WTC11 (cell line): Measurements from ENCODE around the gene SLC2A9.

Experiments used
- GABPB1 ChIP-seq: sonication (generic); formaldehyde crosslinking; IDR thresholded peaks from 2 replicates; pipeline ENCODE4 v1.8.1; 2023; ENCODE audit warnings: mild to moderate bottlenecking, missing genetic modification reagents
- JUN ChIP-seq: sonication (generic); formaldehyde crosslinking; IDR thresholded peaks from 2 replicates; pipeline ENCODE4 v1.8.0; 2023; ENCODE audit warnings: mild to moderate bottlenecking, missing genetic modification reagents
- SP1 ChIP-seq: sonication (generic); formaldehyde crosslinking; conservative IDR thresholded peaks from 2 replicates; pipeline ENCODE4 v1.8.1; 2022; ENCODE audit warnings: missing genetic modification reagents
- ZNF121 ChIP-seq: sonication (generic); formaldehyde crosslinking; IDR thresholded peaks from 2 replicates; pipeline ENCODE4 v1.8.0; 2023; ENCODE audit warnings: missing genetic modification reagents
- ZNF232 ChIP-seq: sonication (generic); formaldehyde crosslinking; IDR thresholded peaks from 2 replicates; pipeline ENCODE4 v1.8.0; 2022; ENCODE audit warnings: mild to moderate bottlenecking, missing genetic modification reagents
- TF ChIP-seq, protein P1 (sequence below): sonication (generic); formaldehyde crosslinking; IDR thresholded peaks from 2 replicates; pipeline ENCODE4 v1.8.1; 2023; ENCODE audit warnings: mild to moderate bottlenecking, moderate library complexity, missing genetic modification reagents
- TF ChIP-seq, protein P2 (sequence below): sonication (generic); formaldehyde crosslinking; IDR thresholded peaks from 2 replicates; pipeline ENCODE4 v1.8.1; 2022; ENCODE audit warnings: mild to moderate bottlenecking, missing genetic modification reagents, moderate library complexity, borderline replicate concordance
- TF ChIP-seq, protein P3 (sequence below): sonication (generic); formaldehyde crosslinking; IDR thresholded peaks from 2 replicates; pipeline ENCODE4 v1.8.0; 2023; ENCODE audit warnings: missing genetic modification reagents
- TF ChIP-seq, protein P4 (sequence below): sonication (generic); formaldehyde crosslinking; IDR thresholded peaks from 2 replicates; pipeline ENCODE4 v1.8.0; 2022; ENCODE audit warnings: missing genetic modification reagents
- TF ChIP-seq, protein P5 (sequence below): sonication (generic); formaldehyde crosslinking; IDR thresholded peaks from 2 replicates; pipeline ENCODE4 v1.8.1; 2023; ENCODE audit warnings: mild to moderate bottlenecking, missing genetic modification reagents, borderline replicate concordance
- TF ChIP-seq, protein P6 (sequence below): fragments of 200-600 bp; IDR thresholded peaks from 2 replicates; pipeline ENCODE4 v1.8.0; 2022; ENCODE audit warnings: antibody characterized with exemption
- TF ChIP-seq, protein P7 (sequence below): sonication (generic); formaldehyde crosslinking; IDR thresholded peaks from 2 replicates; pipeline ENCODE4 v1.8.0; 2022; ENCODE audit warnings: mild to moderate bottlenecking, missing genetic modification reagents

DNA sequence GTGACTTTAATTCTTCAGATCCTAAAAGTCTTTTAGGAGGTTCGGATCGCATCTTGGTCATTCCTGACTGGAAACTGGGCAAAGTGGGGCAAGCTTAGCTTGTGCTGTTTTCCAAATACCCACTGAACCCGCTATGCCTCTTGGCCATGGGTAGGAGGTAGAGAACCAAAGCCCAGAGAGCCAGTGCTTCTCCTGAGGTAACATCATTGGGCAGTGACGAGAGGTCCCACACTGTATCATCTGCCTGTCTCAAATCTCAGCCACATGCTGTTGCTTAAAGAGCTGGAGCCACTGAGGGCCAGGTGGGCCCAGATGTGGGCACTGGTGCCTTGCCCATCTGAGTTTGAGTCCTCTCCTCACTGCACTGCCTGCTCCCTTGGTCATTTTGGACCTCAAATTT lies 68.2 kb downstream of the SLC2A9 start:
- TF ChIP-seq, protein P1, sequence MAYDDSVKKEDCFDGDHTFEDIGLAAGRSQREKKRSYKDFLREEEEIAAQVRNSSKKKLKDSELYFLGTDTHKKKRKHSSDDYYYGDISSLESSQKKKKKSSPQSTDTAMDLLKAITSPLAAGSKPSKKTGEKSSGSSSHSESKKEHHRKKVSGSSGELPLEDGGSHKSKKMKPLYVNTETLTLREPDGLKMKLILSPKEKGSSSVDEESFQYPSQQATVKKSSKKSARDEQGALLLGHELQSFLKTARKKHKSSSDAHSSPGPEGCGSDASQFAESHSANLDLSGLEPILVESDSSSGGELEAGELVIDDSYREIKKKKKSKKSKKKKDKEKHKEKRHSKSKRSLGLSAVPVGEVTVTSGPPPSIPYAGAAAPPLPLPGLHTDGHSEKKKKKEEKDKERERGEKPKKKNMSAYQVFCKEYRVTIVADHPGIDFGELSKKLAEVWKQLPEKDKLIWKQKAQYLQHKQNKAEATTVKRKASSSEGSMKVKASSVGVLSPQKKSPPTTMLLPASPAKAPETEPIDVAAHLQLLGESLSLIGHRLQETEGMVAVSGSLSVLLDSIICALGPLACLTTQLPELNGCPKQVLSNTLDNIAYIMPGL (CRISPR knock-in tag) = no peak
- no peak for TF ChIP-seq GABPB1
- no peak for TF ChIP-seq JUN
- TF ChIP-seq ZNF121 (CRISPR knock-in tag) = no peak
- TF ChIP-seq, protein P2, sequence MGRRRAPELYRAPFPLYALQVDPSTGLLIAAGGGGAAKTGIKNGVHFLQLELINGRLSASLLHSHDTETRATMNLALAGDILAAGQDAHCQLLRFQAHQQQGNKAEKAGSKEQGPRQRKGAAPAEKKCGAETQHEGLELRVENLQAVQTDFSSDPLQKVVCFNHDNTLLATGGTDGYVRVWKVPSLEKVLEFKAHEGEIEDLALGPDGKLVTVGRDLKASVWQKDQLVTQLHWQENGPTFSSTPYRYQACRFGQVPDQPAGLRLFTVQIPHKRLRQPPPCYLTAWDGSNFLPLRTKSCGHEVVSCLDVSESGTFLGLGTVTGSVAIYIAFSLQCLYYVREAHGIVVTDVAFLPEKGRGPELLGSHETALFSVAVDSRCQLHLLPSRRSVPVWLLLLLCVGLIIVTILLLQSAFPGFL (CRISPR knock-in tag) = no peak
- TF ChIP-seq, protein P3, sequence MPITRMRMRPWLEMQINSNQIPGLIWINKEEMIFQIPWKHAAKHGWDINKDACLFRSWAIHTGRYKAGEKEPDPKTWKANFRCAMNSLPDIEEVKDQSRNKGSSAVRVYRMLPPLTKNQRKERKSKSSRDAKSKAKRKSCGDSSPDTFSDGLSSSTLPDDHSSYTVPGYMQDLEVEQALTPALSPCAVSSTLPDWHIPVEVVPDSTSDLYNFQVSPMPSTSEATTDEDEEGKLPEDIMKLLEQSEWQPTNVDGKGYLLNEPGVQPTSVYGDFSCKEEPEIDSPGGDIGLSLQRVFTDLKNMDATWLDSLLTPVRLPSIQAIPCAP = no peak
- no peak for TF ChIP-seq ZNF232
- TF ChIP-seq, protein P4, sequence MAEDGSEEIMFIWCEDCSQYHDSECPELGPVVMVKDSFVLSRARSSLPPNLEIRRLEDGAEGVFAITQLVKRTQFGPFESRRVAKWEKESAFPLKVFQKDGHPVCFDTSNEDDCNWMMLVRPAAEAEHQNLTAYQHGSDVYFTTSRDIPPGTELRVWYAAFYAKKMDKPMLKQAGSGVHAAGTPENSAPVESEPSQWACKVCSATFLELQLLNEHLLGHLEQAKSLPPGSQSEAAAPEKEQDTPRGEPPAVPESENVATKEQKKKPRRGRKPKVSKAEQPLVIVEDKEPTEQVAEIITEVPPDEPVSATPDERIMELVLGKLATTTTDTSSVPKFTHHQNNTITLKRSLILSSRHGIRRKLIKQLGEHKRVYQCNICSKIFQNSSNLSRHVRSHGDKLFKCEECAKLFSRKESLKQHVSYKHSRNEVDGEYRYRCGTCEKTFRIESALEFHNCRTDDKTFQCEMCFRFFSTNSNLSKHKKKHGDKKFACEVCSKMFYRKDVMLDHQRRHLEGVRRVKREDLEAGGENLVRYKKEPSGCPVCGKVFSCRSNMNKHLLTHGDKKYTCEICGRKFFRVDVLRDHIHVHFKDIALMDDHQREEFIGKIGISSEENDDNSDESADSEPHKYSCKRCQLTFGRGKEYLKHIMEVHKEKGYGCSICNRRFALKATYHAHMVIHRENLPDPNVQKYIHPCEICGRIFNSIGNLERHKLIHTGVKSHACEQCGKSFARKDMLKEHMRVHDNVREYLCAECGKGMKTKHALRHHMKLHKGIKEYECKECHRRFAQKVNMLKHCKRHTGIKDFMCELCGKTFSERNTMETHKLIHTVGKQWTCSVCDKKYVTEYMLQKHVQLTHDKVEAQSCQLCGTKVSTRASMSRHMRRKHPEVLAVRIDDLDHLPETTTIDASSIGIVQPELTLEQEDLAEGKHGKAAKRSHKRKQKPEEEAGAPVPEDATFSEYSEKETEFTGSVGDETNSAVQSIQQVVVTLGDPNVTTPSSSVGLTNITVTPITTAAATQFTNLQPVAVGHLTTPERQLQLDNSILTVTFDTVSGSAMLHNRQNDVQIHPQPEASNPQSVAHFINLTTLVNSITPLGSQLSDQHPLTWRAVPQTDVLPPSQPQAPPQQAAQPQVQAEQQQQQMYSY = no peak
- TF ChIP-seq, protein P5, sequence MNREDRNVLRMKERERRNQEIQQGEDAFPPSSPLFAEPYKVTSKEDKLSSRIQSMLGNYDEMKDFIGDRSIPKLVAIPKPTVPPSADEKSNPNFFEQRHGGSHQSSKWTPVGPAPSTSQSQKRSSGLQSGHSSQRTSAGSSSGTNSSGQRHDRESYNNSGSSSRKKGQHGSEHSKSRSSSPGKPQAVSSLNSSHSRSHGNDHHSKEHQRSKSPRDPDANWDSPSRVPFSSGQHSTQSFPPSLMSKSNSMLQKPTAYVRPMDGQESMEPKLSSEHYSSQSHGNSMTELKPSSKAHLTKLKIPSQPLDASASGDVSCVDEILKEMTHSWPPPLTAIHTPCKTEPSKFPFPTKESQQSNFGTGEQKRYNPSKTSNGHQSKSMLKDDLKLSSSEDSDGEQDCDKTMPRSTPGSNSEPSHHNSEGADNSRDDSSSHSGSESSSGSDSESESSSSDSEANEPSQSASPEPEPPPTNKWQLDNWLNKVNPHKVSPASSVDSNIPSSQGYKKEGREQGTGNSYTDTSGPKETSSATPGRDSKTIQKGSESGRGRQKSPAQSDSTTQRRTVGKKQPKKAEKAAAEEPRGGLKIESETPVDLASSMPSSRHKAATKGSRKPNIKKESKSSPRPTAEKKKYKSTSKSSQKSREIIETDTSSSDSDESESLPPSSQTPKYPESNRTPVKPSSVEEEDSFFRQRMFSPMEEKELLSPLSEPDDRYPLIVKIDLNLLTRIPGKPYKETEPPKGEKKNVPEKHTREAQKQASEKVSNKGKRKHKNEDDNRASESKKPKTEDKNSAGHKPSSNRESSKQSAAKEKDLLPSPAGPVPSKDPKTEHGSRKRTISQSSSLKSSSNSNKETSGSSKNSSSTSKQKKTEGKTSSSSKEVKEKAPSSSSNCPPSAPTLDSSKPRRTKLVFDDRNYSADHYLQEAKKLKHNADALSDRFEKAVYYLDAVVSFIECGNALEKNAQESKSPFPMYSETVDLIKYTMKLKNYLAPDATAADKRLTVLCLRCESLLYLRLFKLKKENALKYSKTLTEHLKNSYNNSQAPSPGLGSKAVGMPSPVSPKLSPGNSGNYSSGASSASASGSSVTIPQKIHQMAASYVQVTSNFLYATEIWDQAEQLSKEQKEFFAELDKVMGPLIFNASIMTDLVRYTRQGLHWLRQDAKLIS (CRISPR knock-in tag) = no peak
- TF ChIP-seq, protein P6, sequence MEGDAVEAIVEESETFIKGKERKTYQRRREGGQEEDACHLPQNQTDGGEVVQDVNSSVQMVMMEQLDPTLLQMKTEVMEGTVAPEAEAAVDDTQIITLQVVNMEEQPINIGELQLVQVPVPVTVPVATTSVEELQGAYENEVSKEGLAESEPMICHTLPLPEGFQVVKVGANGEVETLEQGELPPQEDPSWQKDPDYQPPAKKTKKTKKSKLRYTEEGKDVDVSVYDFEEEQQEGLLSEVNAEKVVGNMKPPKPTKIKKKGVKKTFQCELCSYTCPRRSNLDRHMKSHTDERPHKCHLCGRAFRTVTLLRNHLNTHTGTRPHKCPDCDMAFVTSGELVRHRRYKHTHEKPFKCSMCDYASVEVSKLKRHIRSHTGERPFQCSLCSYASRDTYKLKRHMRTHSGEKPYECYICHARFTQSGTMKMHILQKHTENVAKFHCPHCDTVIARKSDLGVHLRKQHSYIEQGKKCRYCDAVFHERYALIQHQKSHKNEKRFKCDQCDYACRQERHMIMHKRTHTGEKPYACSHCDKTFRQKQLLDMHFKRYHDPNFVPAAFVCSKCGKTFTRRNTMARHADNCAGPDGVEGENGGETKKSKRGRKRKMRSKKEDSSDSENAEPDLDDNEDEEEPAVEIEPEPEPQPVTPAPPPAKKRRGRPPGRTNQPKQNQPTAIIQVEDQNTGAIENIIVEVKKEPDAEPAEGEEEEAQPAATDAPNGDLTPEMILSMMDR = no peak
- TF ChIP-seq SP1 (CRISPR knock-in tag) = no peak
- TF ChIP-seq, protein P7, sequence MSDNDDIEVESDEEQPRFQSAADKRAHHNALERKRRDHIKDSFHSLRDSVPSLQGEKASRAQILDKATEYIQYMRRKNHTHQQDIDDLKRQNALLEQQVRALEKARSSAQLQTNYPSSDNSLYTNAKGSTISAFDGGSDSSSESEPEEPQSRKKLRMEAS (CRISPR knock-in tag) = no peak
